ENCODE results near the gene PLEKHD1. TPM values are rescaled to one million over a fixed set of nuclear protein-coding genes. Genes with fewer than 3 reads are reported as not detected.

The PLEKHD1 gene
- total RNA-seq, 1 donor, result 0.09 TPM

GRCh38 chr14:69505338-69506240 is 21.1 kb downstream of the PLEKHD1 start:
- DNase-seq (ENCODE audit: low read depth), result no peak
- TF ChIP-seq, protein P1, sequence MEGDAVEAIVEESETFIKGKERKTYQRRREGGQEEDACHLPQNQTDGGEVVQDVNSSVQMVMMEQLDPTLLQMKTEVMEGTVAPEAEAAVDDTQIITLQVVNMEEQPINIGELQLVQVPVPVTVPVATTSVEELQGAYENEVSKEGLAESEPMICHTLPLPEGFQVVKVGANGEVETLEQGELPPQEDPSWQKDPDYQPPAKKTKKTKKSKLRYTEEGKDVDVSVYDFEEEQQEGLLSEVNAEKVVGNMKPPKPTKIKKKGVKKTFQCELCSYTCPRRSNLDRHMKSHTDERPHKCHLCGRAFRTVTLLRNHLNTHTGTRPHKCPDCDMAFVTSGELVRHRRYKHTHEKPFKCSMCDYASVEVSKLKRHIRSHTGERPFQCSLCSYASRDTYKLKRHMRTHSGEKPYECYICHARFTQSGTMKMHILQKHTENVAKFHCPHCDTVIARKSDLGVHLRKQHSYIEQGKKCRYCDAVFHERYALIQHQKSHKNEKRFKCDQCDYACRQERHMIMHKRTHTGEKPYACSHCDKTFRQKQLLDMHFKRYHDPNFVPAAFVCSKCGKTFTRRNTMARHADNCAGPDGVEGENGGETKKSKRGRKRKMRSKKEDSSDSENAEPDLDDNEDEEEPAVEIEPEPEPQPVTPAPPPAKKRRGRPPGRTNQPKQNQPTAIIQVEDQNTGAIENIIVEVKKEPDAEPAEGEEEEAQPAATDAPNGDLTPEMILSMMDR (IDR thresholded peaks at IDR 0.05; ENCODE audit: insufficient read depth, low read length), result no peak
- no peak overlapping the region for H3K4me3 ChIP-seq (ENCODE audit: low read depth, low read length)

- DNase-seq (ENCODE audit: low read depth), result no peak
- TF ChIP-seq, protein P1 (IDR thresholded peaks at IDR 0.05; ENCODE audit: insufficient read depth, low read length), result no peak
Measured at GRCh38 chr14:69506241-69506595, 21.7 kb downstream of the PLEKHD1 start.

GRCh38 chr14:69518289-69519101 is 34.0 kb downstream of the PLEKHD1 start:
- no peak overlapping the region for H3K4me3 ChIP-seq (ENCODE audit: low read depth, low read length)
- TF ChIP-seq, protein P1 (IDR thresholded peaks at IDR 0.05; ENCODE audit: insufficient read depth, low read length), result no peak
- DNase-seq (ENCODE audit: low read depth), result no peak

More at GRCh38 chr14:69506241-69506595, 21.7 kb downstream of the PLEKHD1 start:
- H3K4me3 ChIP-seq (ENCODE audit: low read depth, low read length), result no peak overlapping the region

GRCh38 chr14:69519204-69520100 is 34.9 kb downstream of the PLEKHD1 start:
- no peak for DNase-seq (ENCODE audit: low read depth)
- no peak overlapping the region for H3K4me3 ChIP-seq (ENCODE audit: low read depth, low read length)
- TF ChIP-seq, protein P1 (IDR thresholded peaks at IDR 0.05; ENCODE audit: insufficient read depth, low read length), result no peak

GRCh38 chr14:69522026-69522425 is 37.5 kb downstream of the PLEKHD1 start:
- H3K4me3 ChIP-seq (ENCODE audit: low read depth, low read length), result no peak overlapping the region
- TF ChIP-seq, protein P1 (IDR thresholded peaks at IDR 0.05; ENCODE audit: insufficient read depth, low read length), result no peak
- DNase-seq (ENCODE audit: low read depth), result no peak

GRCh38 chr14:69525896-69526295 is 41.4 kb downstream of the PLEKHD1 start:
- no peak for DNase-seq (ENCODE audit: low read depth)
- H3K4me3 ChIP-seq (ENCODE audit: low read depth, low read length), result no peak overlapping the region
- TF ChIP-seq, protein P1 (IDR thresholded peaks at IDR 0.05; ENCODE audit: insufficient read depth, low read length), result no peak

Measured in fibroblast of the aortic adventitia (primary cell).